HG03045 (cell line): ENCODE results near the gene NAT14.

Experiments
- ATAC-seq: cut with Tn5 transposase; IDR thresholded peaks from one replicate; pipeline ENCODE4 v1.9.1; 2021; ENCODE audit warnings: mild to moderate bottlenecking, moderate library complexity; ENCODE audit not compliant: unreplicated experiment

Gene NAT14

GRCh38 chr19:55452749-55453346 lies 32.1 kb upstream of the NAT14 start:
- ATAC-seq: no peak

- no peak for ATAC-seq
Observed at GRCh38 chr19:55453511-55454260, 31.3 kb upstream of the NAT14 start.

- ATAC-seq: no peak
Observed at GRCh38 chr19:55454787-55455243, 30.2 kb upstream of the NAT14 start.

GRCh38 chr19:55455576-55456235 lies 29.3 kb upstream of the NAT14 start:
- ATAC-seq: no peak

- no peak for ATAC-seq
Observed at GRCh38 chr19:55456347-55456746, 28.6 kb upstream of the NAT14 start.

GRCh38 chr19:55457683-55458457 lies 27.1 kb upstream of the NAT14 start:
- ATAC-seq: no peak

- ATAC-seq: no peak
Observed at GRCh38 chr19:55459551-55459949, 25.4 kb upstream of the NAT14 start.

- ATAC-seq: no peak
Observed at GRCh38 chr19:55459950-55460657, 24.9 kb upstream of the NAT14 start.

GRCh38 chr19:55460670-55461258 lies 24.2 kb upstream of the NAT14 start:
- no peak for ATAC-seq

- peak; percentile 94 for ATAC-seq
Observed at GRCh38 chr19:55461259-55461973, 23.6 kb upstream of the NAT14 start, which contains the start of gene ISOC2. Gene ISOC2 (minus strand): TSS chr19:55461642. CDS start chr19:55456486, 5,156 bp downstream.

GRCh38 chr19:55461974-55462626 lies 22.9 kb upstream of the NAT14 start:
- no peak for ATAC-seq

GRCh38 chr19:55462722-55463121 lies 22.3 kb upstream of the NAT14 start:
- no peak for ATAC-seq

- no peak for ATAC-seq
Observed at GRCh38 chr19:55463583-55464031, 21.4 kb upstream of the NAT14 start.

- ATAC-seq: no peak
Observed at GRCh38 chr19:55464039-55464661, 20.8 kb upstream of the NAT14 start.

- ATAC-seq: no peak
Observed at GRCh38 chr19:55464662-55465054, 20.3 kb upstream of the NAT14 start, which contains the start of gene C19orf85. Gene C19orf85 (minus strand): TSS chr19:55464751. CDS start chr19:55464554, 197 bp downstream.

GRCh38 chr19:55465460-55466240 lies 19.3 kb upstream of the NAT14 start:
- ATAC-seq: no peak

GRCh38 chr19:55466241-55466614 lies 18.8 kb upstream of the NAT14 start:
- no peak for ATAC-seq
